Stimulated activated CD4-positive, alpha-beta T cell treated with anti-CD3 and anti-CD28 coated beads, Interleukin-1b, Interleukin-23, amount 100 ng/mL, for 24 hours (primary cell): ENCODE results near the gene KRT9.
"Not testable (repeated sequence)": the region's sequence is repeated elsewhere in the genome, so short reads cannot be mapped to it uniquely, and the experiment has no call there.

ENCODE experiments used
- DNase-seq, 4 experiments: peaks; one replicate each; pipeline ENCODE4 v3.0.0-alpha.2; 2020; ENCODE audit warnings: low read depth in 4 of 4, low spot score in 1 of 4

The KRT9 gene

GRCh38 chr17:41602524-41602923 is 30.7 kb upstream of the KRT9 start:
- DNase-seq: no peak

GRCh38 chr17:41600318-41600717 is 28.5 kb upstream of the KRT9 start:
- no peak for DNase-seq

GRCh38 chr17:41599680-41600079 is 27.8 kb upstream of the KRT9 start:
- no peak for DNase-seq

- DNase-seq: no peak
Observed at GRCh38 chr17:41595585-41595984, 23.7 kb upstream of the KRT9 start.

GRCh38 chr17:41594363-41594915 is 22.6 kb upstream of the KRT9 start:
- DNase-seq: no peak

GRCh38 chr17:41593306-41593981 is 21.6 kb upstream of the KRT9 start:
- DNase-seq: no peak

GRCh38 chr17:41592601-41593305 is 20.9 kb upstream of the KRT9 start:
- DNase-seq: no peak

- no peak for DNase-seq
Observed at GRCh38 chr17:41589301-41589700, 17.4 kb upstream of the KRT9 start.

- no peak for DNase-seq
Observed at GRCh38 chr17:41588126-41588810, 16.4 kb upstream of the KRT9 start.

GRCh38 chr17:41586863-41587495 is 15.1 kb upstream of the KRT9 start, which contains the start of gene KRT14:
Gene KRT14, minus strand, starts transcription at chr17:41586895. Its CDS starts 61 bp downstream, at chr17:41586834.
- no peak for DNase-seq

GRCh38 chr17:41585301-41586056 is 13.6 kb upstream of the KRT9 start:
- DNase-seq: no peak

GRCh38 chr17:41584331-41584927 is 12.6 kb upstream of the KRT9 start:
- not testable (repeated sequence) for DNase-seq

- no peak for DNase-seq
Observed at GRCh38 chr17:41583137-41584127, 11.6 kb upstream of the KRT9 start.

GRCh38 chr17:41582061-41582968 is 10.5 kb upstream of the KRT9 start:
- not testable (repeated sequence) for DNase-seq

- no peak for DNase-seq
Observed at GRCh38 chr17:41581366-41582060, 9.7 kb upstream of the KRT9 start.

- DNase-seq: no peak
Observed at GRCh38 chr17:41580687-41581365, 9.0 kb upstream of the KRT9 start.

GRCh38 chr17:41580244-41580575 is 8.4 kb upstream of the KRT9 start:
- DNase-seq: no peak
